Peyer's patch (tissue), 4 donors: ENCODE data around the gene CTDSP1.

Experiments used
- POLR2A ChIP-seq, 2 donors: fragments of 450-650 bp; IDR thresholded peaks; one replicate each; pipeline ENCODE4 v1.5.1; 2017; ENCODE audit warnings: antibody characterized with exemption in 2 of 2, mild to moderate bottlenecking in 2 of 2, moderate library complexity in 2 of 2
- TF ChIP-seq, protein P1 (sequence below), 6 experiments: fragments of 450-650 bp in 4 of 6; fragments of 200-600 bp in 2 of 6; sonication (generic) in 1 of 6; IDR thresholded peaks; one replicate each; pipeline ENCODE4 v1.5.1; 2017 to 2019; ENCODE audit warnings: antibody characterized with exemption in 6 of 6, mild to moderate bottlenecking in 3 of 6, moderate library complexity in 1 of 6

- TF ChIP-seq, protein P1, sequence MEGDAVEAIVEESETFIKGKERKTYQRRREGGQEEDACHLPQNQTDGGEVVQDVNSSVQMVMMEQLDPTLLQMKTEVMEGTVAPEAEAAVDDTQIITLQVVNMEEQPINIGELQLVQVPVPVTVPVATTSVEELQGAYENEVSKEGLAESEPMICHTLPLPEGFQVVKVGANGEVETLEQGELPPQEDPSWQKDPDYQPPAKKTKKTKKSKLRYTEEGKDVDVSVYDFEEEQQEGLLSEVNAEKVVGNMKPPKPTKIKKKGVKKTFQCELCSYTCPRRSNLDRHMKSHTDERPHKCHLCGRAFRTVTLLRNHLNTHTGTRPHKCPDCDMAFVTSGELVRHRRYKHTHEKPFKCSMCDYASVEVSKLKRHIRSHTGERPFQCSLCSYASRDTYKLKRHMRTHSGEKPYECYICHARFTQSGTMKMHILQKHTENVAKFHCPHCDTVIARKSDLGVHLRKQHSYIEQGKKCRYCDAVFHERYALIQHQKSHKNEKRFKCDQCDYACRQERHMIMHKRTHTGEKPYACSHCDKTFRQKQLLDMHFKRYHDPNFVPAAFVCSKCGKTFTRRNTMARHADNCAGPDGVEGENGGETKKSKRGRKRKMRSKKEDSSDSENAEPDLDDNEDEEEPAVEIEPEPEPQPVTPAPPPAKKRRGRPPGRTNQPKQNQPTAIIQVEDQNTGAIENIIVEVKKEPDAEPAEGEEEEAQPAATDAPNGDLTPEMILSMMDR (IDR thresholded peaks at IDR 0.05): no peak
- TF ChIP-seq POLR2A (IDR thresholded peaks at IDR 0.05): no peak
These were observed 24.5 kb upstream of the CTDSP1 start for GRCh38 chr2:218375212-218375611.
